HepG2 (cell line): ENCODE results near the gene ABCG8. TPM values are rescaled to one million over a fixed set of nuclear protein-coding genes. Genes with fewer than 3 reads are reported as not detected.
A peak's percentile ranks its signal among the peaks of the same experiment; 100 is the strongest.

Source experiments
- FOXA3 ChIP-seq: IDR thresholded peaks from 2 replicates; pipeline ENCODE4 v1.6.1; 2016; ENCODE audit warnings: missing genetic modification reagents, missing compliant biosample characterization
- FOXO4 ChIP-seq: sonication (generic); formaldehyde crosslinking; conservative IDR thresholded peaks from 2 replicates; pipeline ENCODE4 v1.8.1; 2023; ENCODE audit warnings: missing genetic modification reagents
- HOXA7 ChIP-seq: sonication (generic); formaldehyde crosslinking; IDR thresholded peaks from 2 replicates; pipeline ENCODE4 v1.8.1; 2022; ENCODE audit warnings: mild to moderate bottlenecking, missing genetic modification reagents, moderate library complexity
- HOXD1 ChIP-seq: sonication (generic); formaldehyde crosslinking; IDR thresholded peaks from 2 replicates; pipeline ENCODE4 v1.5.0; 2020; ENCODE audit warnings: missing genetic modification reagents
- SOX5 ChIP-seq: IDR thresholded peaks from 2 replicates; pipeline ENCODE4 v1.6.1; 2016; ENCODE audit warnings: borderline replicate concordance
- ZBED4 ChIP-seq: sonication (generic); formaldehyde crosslinking; IDR thresholded peaks from 2 replicates; pipeline ENCODE4 v1.4.0; 2020; ENCODE audit warnings: missing genetic modification reagents, borderline replicate concordance
- ZMAT3 ChIP-seq: sonication (generic); formaldehyde crosslinking; conservative IDR thresholded peaks from 2 replicates; pipeline ENCODE4 v1.7.0; 2021; ENCODE audit warnings: missing genetic modification reagents
- ZNF619 ChIP-seq: sonication (generic); formaldehyde crosslinking; IDR thresholded peaks from 2 replicates; pipeline ENCODE4 v1.4.0; 2020; ENCODE audit warnings: mild to moderate bottlenecking, missing genetic modification reagents
- ZNF646 ChIP-seq: sonication (generic); formaldehyde crosslinking; IDR thresholded peaks from 2 replicates; pipeline ENCODE4 v1.9.0; 2021; ENCODE audit warnings: mild to moderate bottlenecking, missing genetic modification reagents
- ZNF672 ChIP-seq: sonication (generic); formaldehyde crosslinking; IDR thresholded peaks from 2 replicates; pipeline ENCODE4 v1.8.1; 2022; ENCODE audit warnings: missing genetic modification reagents
- ZZZ3 ChIP-seq: sonication (generic); formaldehyde crosslinking; IDR thresholded peaks from 2 replicates; pipeline ENCODE4 v1.4.0; 2020; ENCODE audit warnings: missing genetic modification reagents, mild to moderate bottlenecking, borderline replicate concordance
- polyA plus RNA-seq, 8 experiments: library from polyadenylated mRNA; depleted of rRNA in 3 of 8; stranded (reverse) in 7 of 8; unstranded in 1 of 8; fragments of >200 nt; fragmentation: Illumina TruSeq in 4 of 8; extraction: Trizol in 4 of 8; gene quantifications; 2 replicates each; pipeline versions ENCODE4 v1.2.1 to v1.2.3, GENCODE V29; 2011 to 2016; ENCODE audit warnings: low read depth in 4 of 8, missing spikeins in 1 of 8, mixed read lengths in 1 of 8; ENCODE audit not compliant: insufficient read depth in 1 of 8
- total RNA-seq, 5 experiments: library from RNA; depleted of rRNA; stranded (reverse); fragments of >200 nt; fragmentation: Illumina TruSeq; extraction: Trizol; gene quantifications; 2 replicates each; pipeline ENCODE4 v1.2.3, GENCODE V29; 2016; ENCODE audit warnings: low read depth in 1 of 5
- TF ChIP-seq, protein P1 (sequence below): sonication (generic); formaldehyde crosslinking; IDR thresholded peaks from 2 replicates; pipeline ENCODE4 v1.9.0; 2021; ENCODE audit warnings: missing genetic modification reagents, borderline replicate concordance

The ABCG8 gene
- total and polyA plus RNA-seq, 2 of the 13 experiments (the other 11 are each of a cell fraction or from before 2014, with no cell fraction given) = 8.1 to 8.8 TPM

GRCh38 chr2:43906448-43907109, 67.8 kb downstream of the ABCG8 start (continued):
- no peak for TF ChIP-seq HOXD1 (CRISPR knock-in tag)
- TF ChIP-seq, protein P1, sequence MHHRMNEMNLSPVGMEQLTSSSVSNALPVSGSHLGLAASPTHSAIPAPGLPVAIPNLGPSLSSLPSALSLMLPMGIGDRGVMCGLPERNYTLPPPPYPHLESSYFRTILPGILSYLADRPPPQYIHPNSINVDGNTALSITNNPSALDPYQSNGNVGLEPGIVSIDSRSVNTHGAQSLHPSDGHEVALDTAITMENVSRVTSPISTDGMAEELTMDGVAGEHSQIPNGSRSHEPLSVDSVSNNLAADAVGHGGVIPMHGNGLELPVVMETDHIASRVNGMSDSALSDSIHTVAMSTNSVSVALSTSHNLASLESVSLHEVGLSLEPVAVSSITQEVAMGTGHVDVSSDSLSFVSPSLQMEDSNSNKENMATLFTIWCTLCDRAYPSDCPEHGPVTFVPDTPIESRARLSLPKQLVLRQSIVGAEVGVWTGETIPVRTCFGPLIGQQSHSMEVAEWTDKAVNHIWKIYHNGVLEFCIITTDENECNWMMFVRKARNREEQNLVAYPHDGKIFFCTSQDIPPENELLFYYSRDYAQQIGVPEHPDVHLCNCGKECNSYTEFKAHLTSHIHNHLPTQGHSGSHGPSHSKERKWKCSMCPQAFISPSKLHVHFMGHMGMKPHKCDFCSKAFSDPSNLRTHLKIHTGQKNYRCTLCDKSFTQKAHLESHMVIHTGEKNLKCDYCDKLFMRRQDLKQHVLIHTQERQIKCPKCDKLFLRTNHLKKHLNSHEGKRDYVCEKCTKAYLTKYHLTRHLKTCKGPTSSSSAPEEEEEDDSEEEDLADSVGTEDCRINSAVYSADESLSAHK = no peak
- no peak for TF ChIP-seq ZNF646 (CRISPR knock-in tag)
- peak; percentile 44; the same call in 1 of the 2 replicates for TF ChIP-seq SOX5 (CRISPR knock-in tag)
- no peak for TF ChIP-seq ZNF619 (CRISPR knock-in tag)
- no peak for TF ChIP-seq ZMAT3 (CRISPR knock-in tag)
- TF ChIP-seq HOXA7 (CRISPR knock-in tag) = no peak
- peak; percentile 81 for TF ChIP-seq FOXA3
- no peak for TF ChIP-seq ZBED4
- TF ChIP-seq ZNF672 (CRISPR knock-in tag) = no peak
- no peak for TF ChIP-seq FOXO4 (CRISPR knock-in tag)
- no peak for TF ChIP-seq ZZZ3 (CRISPR knock-in tag)
